Activated T-helper 9 cell treated with anti-CD3 and anti-CD28 coated beads, Interleukin-2, amount 50 U/mL, for 16 hours (primary cell): ENCODE results near the gene REXO1.
"Not testable (repeated sequence)": the region's sequence is repeated elsewhere in the genome, so short reads cannot be mapped to it uniquely, and the experiment has no call there.

ENCODE experiments used
- DNase-seq: peaks from one replicate; pipeline ENCODE4 v3.0.0-alpha.2; 2020; ENCODE audit warnings: low read depth

Gene REXO1, protein sequence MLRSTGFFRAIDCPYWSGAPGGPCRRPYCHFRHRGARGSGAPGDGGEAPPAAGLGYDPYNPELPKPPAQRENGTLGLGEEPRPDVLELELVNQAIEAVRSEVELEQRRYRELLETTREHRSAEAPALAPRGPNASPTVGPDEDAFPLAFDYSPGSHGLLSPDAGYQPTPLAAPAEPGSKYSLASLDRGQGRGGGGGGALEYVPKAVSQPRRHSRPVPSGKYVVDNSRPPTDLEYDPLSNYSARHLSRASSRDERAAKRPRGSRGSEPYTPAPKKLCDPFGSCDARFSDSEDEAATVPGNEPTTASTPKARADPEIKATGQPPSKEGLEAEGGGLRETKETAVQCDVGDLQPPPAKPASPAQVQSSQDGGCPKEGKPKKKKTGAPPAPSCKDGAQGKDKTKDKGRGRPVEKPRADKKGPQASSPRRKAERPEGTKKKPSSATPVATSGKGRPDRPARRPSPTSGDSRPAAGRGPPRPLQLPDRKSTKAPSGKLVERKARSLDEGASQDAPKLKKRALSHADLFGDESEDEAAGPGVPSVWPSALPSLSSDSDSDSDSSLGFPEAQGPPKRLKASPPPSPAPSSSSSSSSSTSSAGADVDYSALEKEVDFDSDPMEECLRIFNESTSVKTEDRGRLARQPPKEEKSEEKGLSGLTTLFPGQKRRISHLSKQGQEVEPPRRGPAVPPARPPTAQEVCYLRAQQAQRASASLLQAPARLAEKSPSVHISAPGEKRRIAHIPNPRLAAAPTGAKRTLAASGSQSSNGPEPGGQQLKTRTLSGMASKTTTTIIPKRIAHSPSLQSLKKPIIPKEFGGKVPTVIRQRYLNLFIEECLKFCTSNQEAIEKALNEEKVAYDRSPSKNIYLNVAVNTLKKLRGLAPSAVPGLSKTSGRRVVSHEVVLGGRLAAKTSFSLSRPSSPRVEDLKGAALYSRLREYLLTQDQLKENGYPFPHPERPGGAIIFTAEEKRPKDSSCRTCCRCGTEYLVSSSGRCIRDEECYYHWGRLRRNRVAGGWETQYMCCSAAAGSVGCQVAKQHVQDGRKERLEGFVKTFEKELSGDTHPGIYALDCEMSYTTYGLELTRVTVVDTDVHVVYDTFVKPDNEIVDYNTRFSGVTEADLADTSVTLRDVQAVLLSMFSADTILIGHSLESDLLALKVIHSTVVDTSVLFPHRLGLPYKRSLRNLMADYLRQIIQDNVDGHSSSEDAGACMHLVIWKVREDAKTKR

DNA sequence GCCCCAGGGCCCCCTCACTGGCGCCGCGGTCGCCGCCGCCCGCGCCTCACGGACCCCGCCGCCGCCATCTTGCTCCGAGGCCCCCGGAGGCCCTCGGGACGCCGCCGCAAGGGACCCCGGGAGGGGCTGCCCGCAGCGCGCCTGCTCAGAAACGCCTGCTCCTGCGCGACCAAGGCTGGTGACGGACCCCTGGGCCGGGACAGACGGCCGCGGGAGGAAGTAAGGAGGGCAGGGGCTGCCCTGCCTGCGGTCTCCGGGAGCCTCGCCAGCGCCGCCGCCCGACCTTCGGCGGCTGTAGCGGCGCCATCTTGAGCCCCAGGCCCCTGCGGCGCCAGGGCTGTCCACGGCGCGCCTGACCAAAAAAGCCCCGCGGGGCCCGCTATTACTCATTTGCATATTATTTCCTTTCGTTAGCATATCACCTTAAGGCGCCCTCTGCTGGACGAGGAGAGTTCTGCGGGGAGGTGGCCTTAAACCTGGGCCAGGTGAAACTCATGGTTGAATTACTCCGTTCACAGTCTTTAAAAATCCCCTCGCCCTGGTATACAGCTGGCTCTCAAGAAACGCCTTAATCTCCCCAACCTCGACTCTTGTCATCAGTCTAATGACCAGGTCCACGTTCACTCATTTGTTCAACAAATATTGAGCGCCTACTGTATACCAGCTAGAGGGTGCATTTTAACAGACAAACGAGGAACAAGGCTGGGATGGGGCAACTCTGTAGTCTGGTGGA is at the start of gene REXO1:
TSS of gene REXO1 (minus strand) at position 85 of the 733 bp plus-strand sequence. CDS start 125 bp downstream, outside the sequence.
- DNase-seq: peak; percentile 95

DNA sequence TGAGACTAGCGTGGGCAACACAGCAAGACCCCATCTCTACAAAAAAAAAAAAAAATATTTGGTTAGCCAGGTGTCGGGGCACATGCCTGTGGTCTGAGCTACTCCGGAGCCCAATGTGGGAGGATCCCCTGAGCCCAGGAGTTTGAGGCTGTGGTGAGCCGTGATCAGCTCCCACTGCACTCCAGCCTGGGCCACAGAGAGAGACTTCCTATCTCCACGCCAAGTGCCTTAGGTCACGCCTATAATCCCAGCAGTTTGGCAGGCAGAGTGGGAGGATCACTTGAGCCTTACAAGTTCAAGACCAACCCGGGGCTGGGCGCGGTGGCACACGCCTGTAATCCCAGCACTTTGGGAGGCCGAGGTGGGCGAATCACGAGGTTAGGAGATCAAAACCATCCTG is 48.2 kb upstream of the REXO1 start:
- DNase-seq: no peak

DNA sequence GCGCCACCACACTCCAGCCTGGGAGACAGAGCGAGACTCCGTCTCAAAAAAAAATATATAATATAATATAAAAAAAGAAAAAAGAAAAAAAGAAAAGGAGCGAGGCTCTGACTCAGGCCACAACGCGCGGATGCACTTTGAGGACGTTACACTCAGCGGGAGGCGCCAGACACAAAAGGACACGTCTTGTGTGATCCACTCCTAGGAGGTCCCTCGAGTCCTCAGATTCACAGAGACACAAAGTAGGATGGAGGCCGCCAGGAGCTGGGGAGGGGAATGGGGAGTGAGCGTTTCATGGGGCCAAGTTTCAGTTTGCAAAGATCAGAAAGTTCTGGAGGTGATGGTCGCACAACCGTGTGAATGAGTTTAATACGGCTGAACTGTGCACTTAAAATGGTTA is 45.5 kb upstream of the REXO1 start:
- no peak for DNase-seq

DNA sequence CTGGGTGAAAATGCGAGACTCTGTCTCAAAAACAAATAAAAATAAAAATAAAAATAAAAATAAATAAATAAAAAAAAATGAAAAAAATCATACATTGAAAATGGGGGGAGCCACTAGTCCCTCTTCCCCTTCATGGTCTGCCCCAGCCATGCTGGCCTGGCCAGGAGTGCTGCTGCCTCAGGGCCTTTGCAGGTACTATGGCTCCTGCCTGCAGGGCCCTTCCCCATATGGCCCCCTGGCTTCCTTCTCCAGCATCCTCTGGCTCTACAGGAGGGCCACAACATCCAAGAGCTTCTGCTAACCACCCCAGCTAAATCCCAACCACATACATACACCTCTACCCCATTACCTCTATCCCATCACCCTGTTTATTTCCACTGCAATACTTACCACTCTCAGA is 41.6 kb upstream of the REXO1 start:
- DNase-seq: no peak

DNA sequence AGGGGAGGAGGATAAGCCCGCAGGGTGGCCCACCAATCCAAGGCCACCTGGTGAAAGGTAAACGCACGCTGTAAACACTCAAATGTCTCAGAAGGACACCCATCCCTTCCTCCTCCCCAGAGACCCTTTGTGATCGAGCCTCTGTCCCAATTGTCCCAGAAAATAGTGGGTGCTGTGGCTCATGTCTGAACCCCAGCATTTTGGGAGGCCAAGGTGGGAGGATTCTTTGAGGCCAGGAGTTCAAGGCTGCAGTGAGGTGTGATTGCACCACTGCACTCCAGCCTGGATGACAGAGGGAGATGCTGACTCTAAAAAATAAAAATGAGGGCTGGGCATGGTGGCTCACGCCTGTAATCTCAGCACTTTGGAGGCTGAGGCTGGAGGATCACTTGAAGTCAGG is 40.1 kb upstream of the REXO1 start:
- no peak for DNase-seq

DNA sequence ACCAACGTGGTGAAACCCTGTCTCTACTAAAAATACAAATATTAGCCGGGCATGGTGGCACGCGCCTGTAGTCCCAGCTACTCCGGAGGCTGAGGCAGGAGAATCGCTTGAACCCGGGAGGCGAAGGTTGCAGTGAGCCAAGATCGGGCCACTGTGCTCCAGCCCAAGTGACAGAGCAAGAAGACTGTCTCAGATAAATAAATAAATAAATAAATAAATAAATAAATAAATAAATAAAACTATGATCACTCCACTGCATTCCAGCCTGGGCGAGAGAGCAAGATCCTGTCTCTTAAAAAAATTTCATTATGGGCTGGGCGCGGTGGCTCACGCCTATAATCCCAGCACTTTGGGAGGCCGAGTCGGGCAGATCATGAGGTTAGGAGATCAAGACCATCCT is 38.1 kb upstream of the REXO1 start:
- DNase-seq: not testable (repeated sequence)

DNA sequence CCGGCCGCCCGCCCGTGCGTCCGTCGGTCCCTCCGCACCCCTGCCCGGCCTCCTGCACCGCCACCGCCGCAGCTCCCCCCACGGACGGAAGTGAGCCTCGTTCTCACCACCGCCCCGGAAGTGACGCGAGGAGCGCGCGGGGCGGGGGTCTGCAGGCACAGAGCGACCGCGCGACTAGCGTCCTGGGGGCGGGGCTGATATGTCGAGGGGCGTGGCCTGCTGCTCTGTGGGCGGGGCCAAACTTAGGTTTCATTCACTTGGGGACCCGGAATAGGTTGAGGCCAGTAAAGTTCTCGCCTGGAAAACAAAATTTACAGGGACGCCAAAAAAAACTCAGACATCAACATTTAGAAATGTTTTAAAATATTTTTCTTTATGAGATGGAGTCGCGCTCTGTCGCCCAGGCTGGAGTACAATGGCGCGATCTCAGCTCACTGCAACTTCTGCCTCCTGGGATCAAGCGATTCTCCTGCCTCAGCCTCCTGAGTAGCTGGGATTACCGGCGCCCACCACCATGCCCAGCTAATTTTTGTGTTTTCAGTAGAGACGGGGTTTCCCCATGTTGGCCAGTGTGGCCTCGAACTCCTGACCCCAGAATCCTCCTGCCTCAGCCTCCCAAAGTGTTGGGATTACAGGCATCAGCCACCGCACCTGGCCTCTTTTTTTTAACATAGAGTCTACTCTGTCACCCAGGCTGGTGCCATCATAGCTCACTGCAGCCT is 37.3 kb upstream of the REXO1 start, which contains the start of gene ABHD17A:
TSS of gene ABHD17A (minus strand) at position 99 of the 722 bp plus-strand sequence. CDS start 3,930 bp downstream, outside the sequence.
- peak; percentile 94 for DNase-seq

DNA sequence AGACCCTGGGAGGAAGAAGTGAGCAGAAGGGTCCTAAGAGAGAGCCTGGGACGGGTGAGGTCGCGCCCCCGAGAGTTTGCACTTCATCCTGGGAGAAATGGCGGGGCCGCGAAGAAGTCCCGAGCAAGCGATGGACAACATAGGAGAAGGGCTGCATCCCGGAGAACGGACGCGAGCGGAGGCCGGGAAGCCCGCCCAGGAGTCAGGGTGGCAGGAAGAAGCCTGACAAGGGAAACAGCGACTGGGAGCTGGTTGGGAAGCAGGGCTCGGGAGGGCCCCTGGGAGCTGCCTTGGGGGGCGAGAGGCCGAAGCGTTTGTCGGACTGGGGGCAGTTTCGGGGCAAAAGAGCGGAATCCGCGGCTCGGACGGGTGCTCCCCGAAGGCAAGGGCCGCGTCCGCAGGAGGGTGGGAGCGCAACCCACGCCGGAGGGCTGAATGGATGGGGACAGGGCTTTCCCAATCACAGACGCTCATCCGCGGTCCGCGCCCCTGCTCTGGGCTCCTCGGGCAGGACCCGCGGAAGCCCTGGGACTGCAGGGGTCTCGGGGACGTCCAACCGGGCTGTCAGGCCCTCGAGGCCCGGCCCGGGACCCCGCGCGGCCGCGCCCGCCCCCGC is 36.5 kb upstream of the REXO1 start:
- no peak for DNase-seq

DNA sequence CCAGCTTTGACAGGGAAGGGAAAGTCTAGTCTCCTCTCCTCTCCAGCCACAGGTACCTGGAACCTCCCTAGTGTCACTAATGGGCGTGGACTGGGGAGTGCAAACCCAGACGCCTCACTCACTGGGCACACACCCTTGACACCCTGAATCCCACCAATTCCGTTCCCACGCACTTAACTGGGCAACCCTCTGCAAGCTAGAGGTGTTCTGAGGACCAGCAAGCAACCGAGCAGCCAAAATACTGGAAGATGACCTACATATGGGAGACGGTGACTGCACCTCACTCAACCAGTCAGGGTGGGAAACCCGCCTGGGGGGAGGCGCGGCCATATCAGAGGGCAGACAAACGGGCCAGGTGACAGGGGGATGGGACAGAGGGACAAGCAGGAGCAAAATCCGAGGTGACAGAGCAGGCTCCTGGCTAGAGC is 36.0 kb upstream of the REXO1 start:
- DNase-seq: peak; percentile 65

DNA sequence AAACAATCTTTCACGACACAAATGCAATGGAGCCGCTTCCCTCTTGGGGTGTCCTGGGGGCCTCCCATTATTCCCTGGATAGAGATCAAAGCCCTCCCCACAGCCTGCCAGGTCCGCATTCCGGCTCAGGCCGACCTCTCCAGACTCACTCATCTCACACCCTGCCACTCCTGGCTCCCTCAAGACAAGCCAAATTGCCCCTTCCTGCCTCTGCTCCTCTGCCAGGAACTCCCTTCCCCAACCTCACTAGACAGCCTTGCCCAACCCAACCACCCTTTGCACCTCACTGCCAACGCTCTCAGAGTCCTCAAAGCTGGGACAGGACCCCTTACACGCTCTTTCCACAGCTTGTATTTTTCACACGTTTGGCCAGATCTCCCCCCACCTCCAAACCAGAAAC is 35.5 kb upstream of the REXO1 start:
- no peak for DNase-seq

DNA sequence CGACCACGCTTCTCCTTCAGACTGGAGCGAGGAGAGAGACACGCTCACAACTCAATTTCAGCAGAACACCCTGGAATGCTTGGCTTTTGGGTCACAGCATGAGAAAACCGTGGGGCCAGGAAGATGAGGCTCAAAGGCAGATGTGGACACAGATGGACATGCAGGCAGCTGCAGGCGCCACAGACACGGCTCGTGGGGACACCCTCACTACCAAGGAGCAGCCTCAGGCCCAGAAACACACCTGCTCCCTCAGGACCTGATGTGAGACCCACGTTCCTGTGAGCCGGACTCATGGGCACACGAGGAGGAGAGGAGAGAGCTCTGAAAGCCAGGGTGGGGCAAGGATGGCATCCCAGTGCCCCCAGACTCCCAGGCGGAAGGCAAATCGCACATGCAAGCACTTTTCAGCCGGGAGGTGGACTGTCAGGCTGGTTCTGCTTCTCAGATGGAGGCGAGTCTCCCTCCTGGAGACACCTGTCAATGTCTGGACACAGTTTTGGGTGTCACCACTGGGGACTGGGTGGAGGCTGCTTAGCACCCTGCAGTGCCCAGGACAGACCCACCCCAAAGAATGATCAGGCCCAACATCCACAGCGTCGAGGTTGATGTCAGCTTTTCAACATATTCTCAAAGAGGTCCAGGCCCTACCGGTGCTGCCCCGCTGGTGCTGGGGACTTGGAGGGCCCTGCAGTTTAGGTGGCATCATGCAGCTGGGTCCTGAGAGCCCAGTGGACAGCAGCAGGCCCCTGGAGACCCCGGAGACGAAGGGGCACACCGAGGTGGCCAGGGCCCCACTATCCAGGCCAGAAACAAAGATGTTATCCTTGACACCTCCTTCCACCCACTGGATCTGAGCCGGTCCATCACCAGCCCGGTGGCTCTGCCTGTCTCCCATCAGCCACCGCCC is 34.8 kb upstream of the REXO1 start:
- no peak for DNase-seq

DNA sequence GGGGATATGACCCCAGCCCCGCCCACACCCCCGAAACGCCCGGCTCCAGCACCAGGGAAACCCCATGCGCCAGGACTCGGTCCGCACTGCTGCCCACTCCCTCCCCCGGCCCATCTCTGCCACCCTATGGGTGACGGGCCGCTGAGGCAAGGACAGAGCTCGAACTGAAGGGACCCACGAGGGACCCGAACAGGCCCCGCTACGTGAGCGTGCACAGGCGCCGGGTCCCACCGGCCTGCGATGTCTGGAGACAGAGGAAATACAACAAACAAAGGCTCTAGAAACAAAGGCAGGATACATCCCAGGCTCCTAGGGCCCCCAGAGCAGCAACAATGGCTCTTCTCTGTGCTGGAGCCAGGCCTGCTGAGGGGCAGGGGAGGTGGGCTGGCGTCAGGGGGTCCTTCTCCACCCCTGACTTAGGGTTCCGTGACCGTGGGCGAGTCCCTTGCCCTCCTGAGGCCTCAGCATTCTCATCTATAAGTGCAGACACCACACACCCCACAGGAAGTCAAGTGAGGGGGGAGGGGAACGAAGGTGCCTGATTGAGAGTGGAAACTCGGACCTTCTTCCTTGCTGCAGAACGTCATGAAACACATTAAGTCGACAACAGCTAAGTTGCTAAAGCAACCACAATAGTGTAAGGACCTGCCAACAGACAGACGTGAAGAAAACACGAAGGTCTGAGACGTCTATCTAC is 34.0 kb upstream of the REXO1 start:
- peak; percentile 49 for DNase-seq

DNA sequence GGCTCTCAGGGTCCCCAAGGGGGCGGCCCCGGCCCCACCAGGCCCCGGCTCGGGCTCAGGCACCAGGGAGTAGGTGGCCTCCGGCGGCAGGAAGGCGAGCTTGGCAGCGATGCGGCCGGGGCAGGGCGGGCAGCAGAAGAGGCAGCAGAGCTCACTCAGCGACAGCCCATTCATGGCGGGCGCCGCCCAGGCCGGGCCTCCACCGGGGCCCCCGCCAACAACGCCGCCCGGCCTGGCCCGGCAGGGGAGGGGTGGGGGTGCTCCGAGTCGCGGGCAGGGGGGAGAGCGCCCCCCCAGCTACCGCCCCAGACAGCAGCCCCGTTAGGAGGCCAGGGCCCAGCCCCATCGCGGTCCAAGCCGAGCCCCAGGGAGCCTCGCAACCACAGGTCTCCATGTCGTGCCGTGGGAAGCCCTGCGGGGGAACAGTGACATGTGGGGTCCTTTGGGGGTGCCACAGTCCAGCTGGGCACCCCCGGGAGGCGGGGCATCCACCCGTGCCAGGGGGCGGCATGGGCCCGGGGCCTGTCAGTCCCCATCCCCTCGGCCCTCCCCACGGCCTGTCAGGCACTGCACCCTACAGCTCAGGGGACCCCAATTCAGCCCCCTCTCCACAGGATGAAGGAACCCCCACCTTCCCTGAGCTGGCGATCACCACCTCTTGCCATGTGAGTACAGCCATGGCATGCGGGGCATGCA is 33.3 kb upstream of the REXO1 start:
- not testable (repeated sequence) for DNase-seq

DNA sequence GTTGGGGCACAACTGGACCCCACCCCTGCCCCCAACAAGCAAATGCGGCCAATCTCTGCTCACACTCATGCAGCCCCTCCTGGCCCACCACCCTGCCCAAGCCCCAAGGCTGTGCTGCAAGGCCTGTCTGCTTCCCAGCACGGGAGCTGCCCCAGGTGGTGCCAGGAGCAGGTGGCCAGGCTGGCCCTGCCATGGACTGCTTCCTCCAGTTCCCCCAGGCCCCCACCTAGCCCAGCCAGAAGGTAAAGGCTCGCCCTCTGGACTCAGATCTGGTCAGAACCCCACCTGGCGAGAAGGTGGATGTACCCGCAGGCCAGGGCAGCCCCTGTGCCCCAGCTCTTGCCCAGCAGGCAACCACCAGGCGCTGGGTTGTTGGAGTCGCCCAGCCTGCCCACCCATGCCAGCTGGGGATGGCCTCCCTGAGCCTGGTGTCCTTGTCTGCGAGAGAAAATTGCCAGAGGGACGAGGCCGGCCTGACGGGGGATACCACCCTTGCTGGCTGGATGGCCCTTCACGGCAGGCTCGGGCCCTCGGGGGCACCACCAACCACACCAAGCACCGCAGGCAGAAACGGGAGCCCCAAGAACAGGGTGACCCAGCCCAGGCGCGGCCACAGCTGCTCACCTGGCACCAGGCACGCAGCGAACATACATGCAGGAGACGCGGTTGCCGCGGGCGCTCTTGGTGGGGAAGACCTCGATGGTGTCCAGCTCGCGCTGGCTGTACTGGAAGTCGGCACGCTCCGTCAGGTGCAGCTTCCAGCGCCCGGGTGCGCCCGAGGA is 32.5 kb upstream of the REXO1 start:
- no peak for DNase-seq

DNA sequence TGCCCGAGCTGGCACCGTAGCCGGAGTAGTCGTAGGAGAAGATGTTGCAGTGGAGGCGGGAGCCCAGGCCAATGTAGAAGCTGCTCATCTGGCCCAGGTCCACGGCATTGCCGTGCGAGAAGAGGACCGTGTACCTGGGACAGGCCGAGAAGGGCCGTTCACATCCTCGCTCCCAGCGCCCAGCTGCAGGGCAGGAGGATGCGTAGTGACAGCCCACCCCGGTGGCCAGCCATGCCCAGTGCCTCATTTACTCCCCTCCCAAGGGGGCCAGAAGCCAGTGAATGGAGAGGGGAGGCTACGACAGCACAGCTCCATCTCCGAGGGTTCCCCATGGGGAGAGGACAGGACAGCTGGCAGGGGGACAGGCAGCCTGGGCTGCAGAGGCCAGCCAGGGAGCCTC is 31.7 kb upstream of the REXO1 start:
- DNase-seq: not testable (repeated sequence)

DNA sequence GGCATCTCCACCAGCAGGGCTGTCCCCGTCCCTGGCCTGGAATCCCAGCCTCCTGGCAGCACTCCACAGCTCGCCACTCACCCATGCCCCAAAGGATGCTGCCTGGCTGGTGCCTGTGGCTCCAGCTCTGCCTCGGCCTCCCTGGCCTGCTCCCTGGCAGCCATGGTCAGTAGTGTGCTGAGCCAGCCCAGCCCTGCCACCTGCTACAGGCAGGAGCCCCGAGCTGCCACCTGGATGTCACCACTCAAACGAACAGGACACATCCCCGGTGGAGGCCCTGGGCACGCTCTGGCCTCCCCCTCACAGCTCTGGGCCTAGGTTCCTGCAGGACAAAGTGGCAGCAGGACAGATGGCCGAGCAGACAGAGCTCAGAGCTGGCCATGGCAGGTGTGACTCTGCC is 30.3 kb upstream of the REXO1 start:
- DNase-seq: not testable (repeated sequence)

DNA sequence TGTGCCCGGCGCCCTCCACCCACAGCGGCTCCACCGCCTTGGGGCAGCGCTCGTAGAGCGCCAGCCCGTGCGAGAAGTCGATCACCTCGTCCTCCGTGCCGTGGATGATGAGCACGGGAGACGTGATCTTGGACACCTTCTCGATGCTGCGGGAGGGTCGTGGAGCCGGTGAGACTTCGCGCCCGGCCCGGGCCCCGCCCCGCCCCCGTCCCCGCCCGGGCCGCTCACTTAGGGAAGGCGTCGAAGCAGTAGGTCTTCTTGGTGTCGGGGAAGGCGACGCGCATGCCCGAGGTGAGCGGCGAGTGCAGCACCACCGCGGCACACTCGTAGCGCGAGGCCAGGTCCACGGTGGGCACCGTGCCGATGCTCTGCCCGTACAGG is 29.0 kb upstream of the REXO1 start:
- not testable (repeated sequence) for DNase-seq
